B cell (primary cell): Measurements from ENCODE around the gene SYNE1. TPM values are rescaled to one million over a fixed set of nuclear protein-coding genes. Genes with fewer than 3 reads are reported as not detected.

Experiments
- ATAC-seq: fragments of 200-7000 bp; cut with Tn5 transposase; one replicate; pipeline ENCODE4 v1.10.0; 2021; ENCODE audit warnings: low read depth, mild to moderate bottlenecking, moderate number of reproducible peaks, moderate library complexity
- CTCF ChIA-PET: fragments of 350-600 bp; sonication (Branson Sonifier 250); formaldehyde crosslinking; loops from one replicate; lab custom pipeline; 2021; ENCODE audit warnings: antibody characterized with exemption, inconsistent platforms; lab: Charles Lee
- POLR2A ChIA-PET: fragments of 350-600 bp; sonication (Branson Sonifier 250); formaldehyde crosslinking; loops from one replicate; lab custom pipeline; 2021; ENCODE audit warnings: antibody characterized with exemption; lab: Charles Lee
- DNase-seq: peaks from one replicate; pipeline ENCODE4 v3.0.0; 2013
- H2AFZ ChIP-seq: 2 replicates; pipeline ENCODE4 v1.6.1; 2012; ENCODE audit warnings: mild to moderate bottlenecking, low read depth, low read length; ENCODE audit not compliant: insufficient read depth, poor library complexity, severe bottlenecking
- H3K27ac ChIP-seq, 2 donors: 1 replicate in 1 of 2; 2 replicates in 1 of 2; pipeline ENCODE4 v1.5.1; 2012 to 2013; ENCODE audit warnings: low read length in 2 of 2, mild to moderate bottlenecking in 2 of 2, moderate library complexity in 1 of 2
- H3K27me3 ChIP-seq, 4 experiments: fragments of 200-600 bp in 1 of 4; sonication (generic) in 1 of 4; replicated peaks in 1 of 4; 1 replicate in 2 of 4; 2 replicates in 2 of 4; pipeline versions ENCODE4 v1.6.1 to v1.7.0; 2013 to 2016; ENCODE audit warnings: low read length in 3 of 4, mild to moderate bottlenecking in 2 of 4, mixed read lengths in 1 of 4, moderate library complexity in 1 of 4; ENCODE audit not compliant: insufficient read depth in 4 of 4, control insufficient read depth in 3 of 4; ENCODE audit errors: control extremely low read depth in 1 of 4
- H3K36me3 ChIP-seq, 2 experiments: replicated peaks in 1 of 2; 1 replicate in 1 of 2; 2 replicates in 1 of 2; pipeline versions ENCODE4 v1.6.1 to v1.7.1; 2013; ENCODE audit warnings: low read length in 1 of 2; ENCODE audit not compliant: insufficient read depth in 2 of 2, control insufficient read depth in 1 of 2; ENCODE audit errors: control extremely low read depth in 1 of 2, extremely low read depth in 1 of 2
- H3K4me1 ChIP-seq, 2 donors: fragments of 200-600 bp in 1 of 2; sonication (generic) in 1 of 2; 1 replicate in 1 of 2; 2 replicates in 1 of 2; pipeline versions ENCODE4 v1.5.1 to v1.6.1; 2013 to 2017; ENCODE audit warnings: low read length in 2 of 2; ENCODE audit not compliant: control insufficient read depth in 2 of 2, insufficient read depth in 2 of 2
- H3K4me2 ChIP-seq: replicated peaks from 2 replicates; pipeline ENCODE3; 2012; ENCODE audit warnings: mild to moderate bottlenecking, low read depth, low read length; ENCODE audit not compliant: poor library complexity, severe bottlenecking
- H3K4me3 ChIP-seq, 5 experiments: fragments of 200-600 bp in 1 of 5; sonication (generic) in 1 of 5; 1 replicate in 3 of 5; 2 replicates in 2 of 5; pipeline versions ENCODE4 v1.5.1 to v1.7.0; 2011 to 2016; ENCODE audit warnings: low read length in 4 of 5, mild to moderate bottlenecking in 4 of 5, low read depth in 2 of 5, control low read depth in 1 of 5, moderate library complexity in 1 of 5; ENCODE audit not compliant: insufficient read depth in 1 of 5; ENCODE audit errors: control extremely low read depth in 1 of 5, extremely low read depth in 1 of 5
- H3K79me2 ChIP-seq: fragments of 200-600 bp; sonication (generic); one replicate; pipeline ENCODE4 v1.6.0; 2016; ENCODE audit warnings: low read length; ENCODE audit not compliant: control insufficient read depth, insufficient read depth
- H3K9ac ChIP-seq: fragments of 200-600 bp; sonication (generic); 2 replicates; pipeline ENCODE4 v1.6.1; 2017; ENCODE audit warnings: mild to moderate bottlenecking, low read length, moderate library complexity
- H3K9me3 ChIP-seq, 3 donors: one replicate each; pipeline versions ENCODE4 v1.6.1 to v1.7.1; 2013; ENCODE audit warnings: low read length in 2 of 3; ENCODE audit not compliant: control insufficient read depth in 2 of 3, insufficient read depth in 1 of 3; ENCODE audit errors: control extremely low read depth in 1 of 3
- H4K20me1 ChIP-seq: 2 replicates; pipeline ENCODE4 v1.6.0; 2012; ENCODE audit warnings: mild to moderate bottlenecking, low read length; ENCODE audit not compliant: insufficient read depth, control insufficient read depth, poor library complexity, severe bottlenecking
- H3K27ac Mint-ChIP-seq: one replicate; pipeline ENCODE4 v1.8.0; 2021; ENCODE audit warnings: mixed read lengths
- H3K27me3 Mint-ChIP-seq: one replicate; pipeline ENCODE4 v1.8.0; 2021; ENCODE audit warnings: mixed read lengths
- H3K4me1 Mint-ChIP-seq: one replicate; pipeline ENCODE4 v1.8.0; 2021; ENCODE audit warnings: mixed read lengths
- H3K4me3 Mint-ChIP-seq: one replicate; pipeline ENCODE4 v1.8.0; 2021; ENCODE audit warnings: mixed read lengths
- H3K9me3 Mint-ChIP-seq: one replicate; pipeline ENCODE4 v1.8.0; 2022; ENCODE audit warnings: mixed read lengths; ENCODE audit not compliant: insufficient read depth
- EZH2 ChIP-seq: IDR thresholded peaks from 2 replicates; pipeline ENCODE4 v1.6.1; 2012; ENCODE audit warnings: borderline replicate concordance, low read depth, mild to moderate bottlenecking, moderate library complexity, low read length; ENCODE audit not compliant: insufficient read depth, poor library complexity, severe bottlenecking
- WGBS: methylation state at CpG from one replicate; pipeline ENCODE4 v1.1.5; 2013; ENCODE audit warnings: missing lambda C conversion rate; ENCODE audit not compliant: insufficient coverage; 5-methylcytosine and 5-hydroxymethylcytosine counted together
- intact Hi-C: fragments of 100-400 bp; cut with micrococcal nuclease; formaldehyde crosslinking; loops from one replicate; pipeline ENCODE4 v1.10.0; 2022
- polyA plus RNA-seq: library from polyadenylated mRNA; depleted of rRNA; stranded (reverse); fragments of >200 nt; gene quantifications from 2 replicates; pipeline ENCODE4 v1.2.3, GENCODE V29; 2012
- total RNA-seq, 2 donors: library from RNA; stranded (reverse); fragments of 120-200 nt in 1 of 2; gene quantifications; 1 replicate in 1 of 2; 2 replicates in 1 of 2; pipeline versions ENCODE4 v1.2.3 to v1.2.4, GENCODE V29; 2013 to 2022
- TF ChIP-seq, protein P1 (sequence below): fragments of 200-600 bp; IDR thresholded peaks from one replicate; pipeline ENCODE4 v1.8.0; 2022; ENCODE audit warnings: antibody characterized with exemption, mild to moderate bottlenecking

Gene SYNE1
- total and polyA plus RNA-seq, 2 donors (not counting 1 experiment from before 2014, with no cell fraction given): 49.2 to 108 TPM

DNA sequence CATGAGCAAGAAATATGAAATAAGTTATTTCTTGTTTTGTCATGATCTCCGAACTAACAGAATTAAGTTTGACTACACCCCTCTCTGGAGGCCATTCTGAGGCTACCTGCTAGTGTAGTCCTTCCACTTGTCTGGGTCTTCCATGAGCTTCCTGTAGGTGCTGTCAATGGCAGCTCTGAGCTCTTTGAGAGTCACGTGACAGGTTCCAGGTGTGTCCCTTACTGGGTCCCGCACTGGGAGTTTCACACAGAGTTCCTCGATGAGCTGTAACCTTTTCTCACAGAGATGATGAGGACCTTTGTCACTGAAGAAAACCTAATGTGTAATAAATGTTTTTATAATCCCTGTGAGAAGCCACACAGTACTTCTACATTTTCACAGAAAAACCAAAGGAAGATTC lies 186.6 kb downstream of the SYNE1 start:
- DNase-seq (no peak), ATAC-seq (no peak)
- Mint-ChIP-seq H3K27ac (no peak overlapping the region), H3K9me3 (peaks cover 2% of the 10 kb centered on the region), H3K4me3 (no peak overlapping the region), H3K4me1 (no peaks in the 10 kb centered on the region), H3K27me3 (no peaks in the 10 kb centered on the region)
- intact Hi-C loops: no loop called here
- Histone ChIP-seq H3K79me2 (no peaks in the 10 kb centered on the region), H3K27me3 (no peaks in the 10 kb centered on the region), H3K9ac (no peak overlapping the region), H3K36me3 (no peaks in the 10 kb centered on the region), H3K4me2 (no peak overlapping the region), H4K20me1 (no peaks in the 10 kb centered on the region), H2AFZ (no peak overlapping the region), H3K4me3 (no peak overlapping the region), H3K4me1 (no peaks in the 10 kb centered on the region), H3K27ac (no peak overlapping the region), H3K9me3 (no peaks in the 10 kb centered on the region)
- CTCF ChIA-PET: no interaction called here
- WGBS: 60% methylated on average over 1 of the region's 4 CpGs
- POLR2A ChIA-PET: no interaction called here
- TF ChIP-seq, protein P1, sequence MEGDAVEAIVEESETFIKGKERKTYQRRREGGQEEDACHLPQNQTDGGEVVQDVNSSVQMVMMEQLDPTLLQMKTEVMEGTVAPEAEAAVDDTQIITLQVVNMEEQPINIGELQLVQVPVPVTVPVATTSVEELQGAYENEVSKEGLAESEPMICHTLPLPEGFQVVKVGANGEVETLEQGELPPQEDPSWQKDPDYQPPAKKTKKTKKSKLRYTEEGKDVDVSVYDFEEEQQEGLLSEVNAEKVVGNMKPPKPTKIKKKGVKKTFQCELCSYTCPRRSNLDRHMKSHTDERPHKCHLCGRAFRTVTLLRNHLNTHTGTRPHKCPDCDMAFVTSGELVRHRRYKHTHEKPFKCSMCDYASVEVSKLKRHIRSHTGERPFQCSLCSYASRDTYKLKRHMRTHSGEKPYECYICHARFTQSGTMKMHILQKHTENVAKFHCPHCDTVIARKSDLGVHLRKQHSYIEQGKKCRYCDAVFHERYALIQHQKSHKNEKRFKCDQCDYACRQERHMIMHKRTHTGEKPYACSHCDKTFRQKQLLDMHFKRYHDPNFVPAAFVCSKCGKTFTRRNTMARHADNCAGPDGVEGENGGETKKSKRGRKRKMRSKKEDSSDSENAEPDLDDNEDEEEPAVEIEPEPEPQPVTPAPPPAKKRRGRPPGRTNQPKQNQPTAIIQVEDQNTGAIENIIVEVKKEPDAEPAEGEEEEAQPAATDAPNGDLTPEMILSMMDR: no peak
- no peak for TF ChIP-seq EZH2

DNA sequence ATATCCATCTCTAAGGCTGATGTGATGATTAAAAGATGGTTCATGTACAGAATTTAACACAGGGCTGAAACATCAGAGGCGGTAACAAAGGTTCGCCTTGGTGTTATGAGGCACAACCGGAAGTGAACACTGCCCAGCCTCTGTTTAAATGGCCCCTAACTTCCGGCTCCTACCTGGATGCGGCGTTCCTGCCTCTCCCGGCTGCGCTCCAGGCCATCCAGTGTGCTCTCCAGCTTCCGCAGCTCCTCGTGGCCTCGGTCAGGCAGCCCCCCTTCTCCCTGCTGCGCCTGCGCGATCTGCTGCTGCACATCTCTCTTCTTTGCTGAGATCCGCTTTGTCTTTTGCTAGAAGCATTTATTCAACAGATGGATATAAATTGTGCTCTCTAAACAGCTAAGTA lies 195.3 kb downstream of the SYNE1 start:
- H2AFZ ChIP-seq: no peak overlapping the region
- TF ChIP-seq, protein P1: no peak
- no peak for TF ChIP-seq EZH2
- ChIA-PET CTCF (no interaction called here), POLR2A (no interaction called here)
- no peaks in the 10 kb centered on the region for H3K4me1 ChIP-seq
- H3K79me2 ChIP-seq: no peaks in the 10 kb centered on the region
- no peak overlapping the region for H3K9ac ChIP-seq
- no peaks in the 10 kb centered on the region for H3K9me3 Mint-ChIP-seq
- H3K27me3 ChIP-seq: no peaks in the 10 kb centered on the region
- no peak overlapping the region for H3K27ac Mint-ChIP-seq
- no peaks in the 10 kb centered on the region for H3K9me3 ChIP-seq
- no peak overlapping the region for H3K27ac ChIP-seq
- H3K4me3 ChIP-seq: no peak overlapping the region
- intact Hi-C loops: no loop called here
- 93% methylated on average over 10 of the region's 15 CpGs for WGBS
- H3K4me3 Mint-ChIP-seq: no peak overlapping the region
- H3K4me2 ChIP-seq: no peak overlapping the region
- no peak for DNase-seq
- peaks cover 4% of the 10 kb centered on the region for H3K27me3 Mint-ChIP-seq
- no peaks in the 10 kb centered on the region for H3K4me1 Mint-ChIP-seq
- ATAC-seq: no peak
- no peaks in the 10 kb centered on the region for H4K20me1 ChIP-seq
- H3K36me3 ChIP-seq: no peaks in the 10 kb centered on the region
